Measurements from ENCODE around the gene YKT6. TPM values are rescaled to one million over a fixed set of nuclear protein-coding genes. Genes with fewer than 3 reads are reported as not detected.

Gene YKT6
- total and polyA plus RNA-seq, 2 experiments from 2014 or later = 75.7 to 86.9 TPM

DNA sequence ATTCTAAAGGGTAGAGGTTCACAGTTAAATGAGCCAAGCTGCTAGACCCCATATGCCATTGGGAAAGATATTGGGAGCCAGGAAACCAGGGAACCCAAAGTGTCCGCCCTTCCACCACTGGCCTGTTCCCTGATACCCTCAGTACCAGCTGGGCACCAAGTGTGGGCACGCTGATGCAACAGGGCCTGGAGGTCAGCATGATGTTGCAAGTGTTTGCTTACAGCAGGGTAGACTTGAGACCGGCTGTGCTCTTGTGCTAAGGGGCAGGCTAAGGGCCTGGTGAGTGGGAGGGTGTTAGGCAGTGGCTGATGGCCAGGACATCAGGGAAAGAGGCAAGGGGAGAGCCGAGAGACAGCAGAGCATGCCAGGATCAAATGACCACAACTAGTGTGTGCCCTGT lies 38.6 kb upstream of the YKT6 start:
- WGBS (ENCODE audit: low lambda C conversion rate, missing lambda C conversion rate) = 92% methylated on average over 4 of the region's 4 CpGs
- Histone ChIP-seq H2AFZ (no peak overlapping the region), H4K20me1 (ENCODE audit: insufficient read depth, poor library complexity, severe bottlenecking) (no peaks in the 10 kb centered on the region), H3K9me3 (ENCODE audit: low read depth) (no peaks in the 10 kb centered on the region), H3K4me1 (ENCODE audit: insufficient read depth) (no peaks in the 10 kb centered on the region), H3K27ac (no peak overlapping the region), H3K36me3 (replicated peaks; ENCODE audit: insufficient read depth, low read depth) (no peaks in the 10 kb centered on the region), H3K27me3 (no peaks in the 10 kb centered on the region), H3K4me3 (no peak overlapping the region), H3K9me2 (replicated peaks; ENCODE audit: insufficient read depth) (no peaks in the 10 kb centered on the region), H3K4me2 (no peak overlapping the region), H3K79me2 (no peaks in the 10 kb centered on the region)
- no peak for TF ChIP-seq EZH2phosphoT487 (IDR thresholded peaks at IDR 0.05; ENCODE audit: low read depth, severe bottlenecking, unreplicated experiment)
- TF ChIP-seq, protein P1, sequence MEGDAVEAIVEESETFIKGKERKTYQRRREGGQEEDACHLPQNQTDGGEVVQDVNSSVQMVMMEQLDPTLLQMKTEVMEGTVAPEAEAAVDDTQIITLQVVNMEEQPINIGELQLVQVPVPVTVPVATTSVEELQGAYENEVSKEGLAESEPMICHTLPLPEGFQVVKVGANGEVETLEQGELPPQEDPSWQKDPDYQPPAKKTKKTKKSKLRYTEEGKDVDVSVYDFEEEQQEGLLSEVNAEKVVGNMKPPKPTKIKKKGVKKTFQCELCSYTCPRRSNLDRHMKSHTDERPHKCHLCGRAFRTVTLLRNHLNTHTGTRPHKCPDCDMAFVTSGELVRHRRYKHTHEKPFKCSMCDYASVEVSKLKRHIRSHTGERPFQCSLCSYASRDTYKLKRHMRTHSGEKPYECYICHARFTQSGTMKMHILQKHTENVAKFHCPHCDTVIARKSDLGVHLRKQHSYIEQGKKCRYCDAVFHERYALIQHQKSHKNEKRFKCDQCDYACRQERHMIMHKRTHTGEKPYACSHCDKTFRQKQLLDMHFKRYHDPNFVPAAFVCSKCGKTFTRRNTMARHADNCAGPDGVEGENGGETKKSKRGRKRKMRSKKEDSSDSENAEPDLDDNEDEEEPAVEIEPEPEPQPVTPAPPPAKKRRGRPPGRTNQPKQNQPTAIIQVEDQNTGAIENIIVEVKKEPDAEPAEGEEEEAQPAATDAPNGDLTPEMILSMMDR (IDR thresholded peaks at IDR 0.05; ENCODE audit: poor library complexity) = no peak
- no peak for TF ChIP-seq EZH2 (IDR thresholded peaks at IDR 0.05; ENCODE audit: borderline replicate concordance)
- DNase-seq (ENCODE audit: low spot score) = no peak

- WGBS (ENCODE audit: low lambda C conversion rate, missing lambda C conversion rate) = 62% methylated on average over 1 of the region's 1 CpG
- no peaks in the 10 kb centered on the region for H3K9me3 ChIP-seq (ENCODE audit: low read depth)
- H3K27ac ChIP-seq = no peak overlapping the region
- no peak for DNase-seq (ENCODE audit: low spot score)
- H2AFZ ChIP-seq = no peak overlapping the region
- H3K4me1 ChIP-seq (ENCODE audit: insufficient read depth) = no peaks in the 10 kb centered on the region
- H3K4me2 ChIP-seq = no peak overlapping the region
- no peak for TF ChIP-seq EZH2phosphoT487 (IDR thresholded peaks at IDR 0.05; ENCODE audit: low read depth, severe bottlenecking, unreplicated experiment)
- TF ChIP-seq, protein P1 (IDR thresholded peaks at IDR 0.05; ENCODE audit: poor library complexity) = no peak
- TF ChIP-seq EZH2 (IDR thresholded peaks at IDR 0.05; ENCODE audit: borderline replicate concordance) = no peak
- no peaks in the 10 kb centered on the region for H3K36me3 ChIP-seq (replicated peaks; ENCODE audit: insufficient read depth, low read depth)
- no peaks in the 10 kb centered on the region for H3K79me2 ChIP-seq
- H4K20me1 ChIP-seq (ENCODE audit: insufficient read depth, poor library complexity, severe bottlenecking) = no peaks in the 10 kb centered on the region
- no peak overlapping the region for H3K4me3 ChIP-seq
- H3K27me3 ChIP-seq = no peaks in the 10 kb centered on the region
- no peaks in the 10 kb centered on the region for H3K9me2 ChIP-seq (replicated peaks; ENCODE audit: insufficient read depth)
These were observed 37.9 kb upstream of the YKT6 start for GRCh38 chr7:44162785-44163395.

DNA sequence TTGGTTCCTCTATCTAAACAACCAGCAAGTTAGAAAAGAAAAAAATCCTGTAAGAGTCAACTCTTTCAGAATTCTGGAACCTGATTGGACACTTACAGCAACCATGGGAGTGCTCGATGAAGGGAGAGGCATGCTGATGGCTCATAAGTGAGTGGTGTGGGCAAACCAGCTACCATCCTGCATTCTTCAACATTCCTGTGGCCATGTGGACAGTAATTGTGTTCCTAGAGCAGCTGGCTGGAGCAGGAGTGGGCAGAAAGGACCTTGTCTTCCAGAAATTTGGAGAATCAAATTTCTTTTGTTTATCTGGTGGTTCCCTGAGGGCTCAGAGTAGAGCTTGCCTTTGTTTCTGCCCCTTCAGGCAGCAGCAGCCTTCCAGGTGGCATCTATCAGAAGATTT lies 37.2 kb upstream of the YKT6 start:
- H3K79me2 ChIP-seq = no peaks in the 10 kb centered on the region
- H2AFZ ChIP-seq = no peak overlapping the region
- H4K20me1 ChIP-seq (ENCODE audit: insufficient read depth, poor library complexity, severe bottlenecking) = no peaks in the 10 kb centered on the region
- WGBS (ENCODE audit: low lambda C conversion rate, missing lambda C conversion rate) = 53% methylated on average over 1 of the region's 1 CpG
- H3K27ac ChIP-seq = no peak overlapping the region
- H3K4me2 ChIP-seq = no peak overlapping the region
- no peaks in the 10 kb centered on the region for H3K36me3 ChIP-seq (replicated peaks; ENCODE audit: insufficient read depth, low read depth)
- no peak for DNase-seq (ENCODE audit: low spot score)
- no peaks in the 10 kb centered on the region for H3K4me1 ChIP-seq (ENCODE audit: insufficient read depth)
- no peak overlapping the region for H3K4me3 ChIP-seq
- no peaks in the 10 kb centered on the region for H3K27me3 ChIP-seq
- TF ChIP-seq EZH2 (IDR thresholded peaks at IDR 0.05; ENCODE audit: borderline replicate concordance) (no peak), EZH2phosphoT487 (IDR thresholded peaks at IDR 0.05; ENCODE audit: low read depth, severe bottlenecking, unreplicated experiment) (no peak)
- TF ChIP-seq, protein P1 (IDR thresholded peaks at IDR 0.05; ENCODE audit: poor library complexity) = no peak
- no peaks in the 10 kb centered on the region for H3K9me2 ChIP-seq (replicated peaks; ENCODE audit: insufficient read depth)
- no peaks in the 10 kb centered on the region for H3K9me3 ChIP-seq (ENCODE audit: low read depth)
